ENCODE results near the gene EPS8.
"Not testable (repeated sequence)": the region's sequence is repeated elsewhere in the genome, so short reads cannot be mapped to it uniquely, and the experiment has no call there.

The EPS8 gene

DNA sequence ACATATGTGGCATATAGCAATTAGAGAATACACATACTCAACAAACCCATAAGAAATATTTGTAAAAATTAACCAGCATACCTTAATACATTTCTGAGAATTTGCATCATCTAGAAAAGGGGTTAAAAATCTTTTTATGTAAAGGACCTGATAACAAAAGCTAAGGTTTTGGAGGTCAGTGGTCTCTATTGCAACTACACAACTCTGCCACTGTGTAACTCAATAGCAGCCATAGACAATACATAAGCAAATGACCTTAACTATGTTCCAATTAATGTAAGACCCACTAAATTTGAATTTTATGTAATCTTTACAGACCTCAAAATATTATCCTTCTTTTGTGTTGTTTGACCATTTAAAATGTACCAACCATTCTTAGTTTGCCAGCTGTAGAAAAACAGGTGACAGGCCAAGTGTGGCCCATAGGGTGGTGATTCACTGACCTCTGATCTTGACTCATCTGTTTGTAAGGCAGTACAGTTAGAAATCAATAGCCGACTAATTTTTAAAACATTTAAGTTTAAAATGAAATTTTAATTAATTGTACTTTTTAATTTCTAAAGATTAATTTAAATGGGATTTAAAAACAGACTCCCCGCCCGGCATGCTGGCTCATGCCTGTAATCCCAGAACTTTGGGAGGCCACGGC, 7.4 kb upstream of the EPS8 start:
- no peak for DNase-seq

- DNase-seq, result no peak
Observed at GRCh38 chr12:15794836-15795235, 5.6 kb upstream of the EPS8 start.

- DNase-seq, result no peak
Observed at GRCh38 chr12:15794196-15794595, 5.0 kb upstream of the EPS8 start.

- peak; percentile 29 for DNase-seq
Observed at GRCh38 chr12:15788233-15789219, 662 bp downstream of the EPS8 start.

- no peak for DNase-seq
Observed at GRCh38 chr12:15787778-15788177, 1.4 kb downstream of the EPS8 start.

DNA sequence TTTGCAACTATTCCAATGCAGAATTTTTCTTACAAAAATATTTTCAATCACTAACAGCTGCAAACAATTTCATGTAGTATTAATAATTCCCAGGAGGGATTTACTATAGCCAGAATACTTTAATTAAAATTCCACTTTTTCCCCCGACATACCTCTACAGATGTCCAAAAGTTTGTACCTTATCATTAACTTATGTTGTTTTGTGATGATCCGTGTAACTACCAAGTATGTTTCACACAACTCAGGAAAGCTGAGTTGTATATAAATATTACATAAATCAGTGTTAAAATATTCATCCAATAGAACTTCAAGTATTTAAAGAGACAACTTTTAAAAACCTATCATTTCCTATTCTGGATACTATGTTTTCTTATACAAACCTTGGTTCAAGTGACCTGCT, 2.4 kb downstream of the EPS8 start:
- no peak for DNase-seq

DNA sequence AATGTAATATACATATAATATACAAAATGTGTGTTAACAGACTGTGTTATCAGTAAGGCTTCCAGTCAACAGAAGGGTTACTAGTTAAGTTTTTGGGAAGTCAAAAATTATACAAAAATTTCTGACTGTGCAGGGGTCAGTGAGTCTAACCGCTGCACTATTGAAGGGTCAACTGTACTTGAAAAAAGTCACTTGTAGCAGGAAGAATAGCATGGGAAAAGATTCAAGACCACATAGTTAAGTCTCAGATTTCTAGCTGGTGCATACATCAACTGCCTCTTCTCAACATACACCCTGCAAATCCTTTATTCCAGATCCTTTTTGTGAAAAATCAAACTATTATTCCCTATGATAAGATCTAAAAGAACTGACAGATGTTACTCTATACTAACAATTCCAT, 5.9 kb downstream of the EPS8 start:
- no peak for DNase-seq

DNA sequence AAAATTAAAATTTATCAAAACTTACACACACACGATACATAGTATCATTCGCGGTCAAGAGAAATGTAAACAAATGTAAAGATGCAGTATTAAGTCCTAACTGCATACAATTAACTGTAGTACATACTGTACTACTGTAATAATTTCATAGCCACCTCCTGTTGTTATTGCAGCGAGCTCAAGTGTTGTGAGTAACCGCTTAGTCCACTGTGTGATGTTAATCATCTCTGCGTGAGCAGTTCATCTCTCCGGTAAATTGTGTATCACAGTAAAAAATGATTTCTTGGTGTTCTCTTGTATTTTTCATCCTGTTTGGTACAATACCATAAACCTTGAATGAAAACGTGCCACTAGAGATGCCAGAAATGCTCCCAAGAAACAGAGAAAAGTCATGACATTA, 6.5 kb downstream of the EPS8 start:
- DNase-seq, result no peak

DNA sequence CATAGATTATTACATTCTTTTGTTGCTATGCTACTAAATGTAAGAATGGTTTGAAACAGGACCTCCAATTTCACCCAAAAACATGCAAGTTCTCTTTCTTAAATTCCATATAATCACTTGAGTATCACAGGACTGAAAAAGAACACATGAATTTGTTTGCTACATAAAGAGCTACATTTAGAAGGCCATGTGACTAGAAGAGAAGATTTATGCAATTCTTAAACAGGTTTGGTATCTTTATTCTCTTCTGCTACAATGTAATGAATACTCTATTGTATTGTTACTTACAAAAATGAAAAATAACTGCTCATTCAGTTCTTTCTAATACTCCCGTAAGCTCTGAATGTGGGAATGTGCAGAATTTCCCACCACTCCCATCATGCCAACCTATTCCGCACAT, 9.3 kb downstream of the EPS8 start:
- DNase-seq, result no peak

DNA sequence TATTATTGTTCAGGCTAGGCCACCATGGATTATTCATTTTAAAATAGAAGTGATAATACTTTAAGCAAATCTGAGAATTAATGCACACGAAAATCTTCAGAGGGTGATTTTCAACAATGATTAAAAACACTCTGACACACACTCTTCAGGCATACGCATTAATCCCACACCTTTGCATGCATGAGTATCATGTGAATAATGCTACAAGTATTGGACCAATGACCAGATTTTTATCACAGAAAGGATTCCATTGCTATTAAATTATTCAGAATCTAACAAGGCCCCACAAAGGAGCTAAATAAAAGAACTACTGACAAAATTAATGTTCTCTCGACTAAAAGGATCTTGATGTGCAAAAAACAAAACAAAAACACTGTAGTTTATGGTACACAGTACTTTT, 11.1 kb downstream of the EPS8 start:
- no peak for DNase-seq

DNA sequence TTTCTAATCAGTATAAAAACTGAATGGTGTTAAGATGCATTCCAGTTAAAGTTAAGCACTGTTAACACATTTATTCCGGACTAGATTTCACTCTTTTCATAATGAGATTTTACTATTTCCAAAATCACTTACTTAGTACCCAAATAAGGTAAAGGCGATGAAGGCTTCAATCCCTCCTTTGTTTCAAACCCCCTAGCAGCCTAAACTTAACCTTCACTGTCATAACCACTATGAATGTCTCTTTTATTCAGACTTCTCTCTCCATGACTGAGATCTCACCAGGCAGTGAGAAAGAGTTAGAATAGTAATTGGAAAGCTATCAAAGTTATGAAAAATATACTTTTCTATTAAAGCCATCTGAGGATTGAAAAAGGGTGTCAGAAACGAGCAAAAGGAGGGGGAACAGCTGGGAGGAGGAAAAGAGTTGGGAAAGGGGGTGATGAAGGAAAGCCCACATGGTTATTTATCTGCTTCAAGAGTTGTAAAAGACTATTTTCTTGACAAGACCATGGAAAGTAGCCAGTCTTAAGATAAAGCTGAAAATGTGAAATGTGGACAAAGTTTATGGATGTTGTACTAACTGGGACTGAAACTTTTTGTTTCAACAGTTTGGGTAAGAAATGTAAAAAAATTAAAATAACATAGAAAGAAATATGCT, 11.7 kb downstream of the EPS8 start:
- DNase-seq, result no peak

DNA sequence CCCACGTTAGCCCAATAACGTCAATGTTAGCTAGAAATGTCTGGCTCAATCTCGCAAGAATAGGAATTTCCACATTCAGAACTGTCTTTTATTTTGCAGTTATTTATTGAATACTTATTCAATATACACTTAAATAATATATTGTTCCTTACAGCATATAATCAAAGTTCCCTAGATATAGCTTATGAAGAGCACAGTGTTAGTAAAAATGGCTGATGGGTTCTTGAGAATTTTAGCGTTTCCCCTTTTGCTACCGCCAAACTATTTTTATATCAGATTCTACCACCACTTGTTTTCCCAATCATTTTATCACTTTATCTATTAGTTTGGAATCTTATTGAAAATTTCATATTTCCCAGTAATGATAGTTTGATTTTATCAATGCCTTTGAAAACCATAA, 12.7 kb downstream of the EPS8 start:
- DNase-seq, result no peak

- DNase-seq, result no peak
Observed at GRCh38 chr12:15774819-15775218, 14.4 kb downstream of the EPS8 start.

DNA sequence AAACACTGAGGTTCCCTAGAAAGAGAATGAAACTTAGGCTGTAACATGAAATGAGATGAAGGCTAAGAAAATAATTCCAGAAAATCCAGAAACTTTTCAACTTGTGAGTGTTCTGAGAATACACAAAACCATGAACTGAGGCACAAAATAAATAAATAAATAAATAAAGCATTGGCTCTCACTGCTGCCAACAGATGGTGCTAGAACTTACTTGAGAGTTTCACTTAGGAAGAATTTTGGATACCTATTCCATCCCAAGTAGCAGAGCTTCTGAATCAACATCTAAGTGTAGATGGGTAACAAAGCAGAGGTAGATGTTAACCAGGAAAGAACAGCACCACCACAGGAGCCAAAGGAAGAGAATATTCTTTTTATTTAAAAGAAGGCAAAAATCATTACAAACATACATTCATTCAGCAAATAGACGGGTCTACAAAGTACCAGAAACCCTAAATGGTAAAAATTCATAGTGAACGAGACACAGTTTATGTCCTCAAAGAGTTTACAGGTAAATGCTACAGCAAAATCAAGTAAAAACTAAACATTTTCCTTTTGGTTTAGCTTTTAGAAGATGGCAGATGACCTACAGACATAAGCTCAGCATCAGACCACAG, 16.7 kb downstream of the EPS8 start:
- peak; percentile 53 for DNase-seq

GRCh38 chr12:15770581-15770980, 18.6 kb downstream of the EPS8 start:
- DNase-seq, result no peak

- peak; percentile 11 for DNase-seq
Observed at GRCh38 chr12:15770021-15770420, 19.2 kb downstream of the EPS8 start.

- DNase-seq, result no peak
Observed at GRCh38 chr12:15769586-15769985, 19.6 kb downstream of the EPS8 start.

DNA sequence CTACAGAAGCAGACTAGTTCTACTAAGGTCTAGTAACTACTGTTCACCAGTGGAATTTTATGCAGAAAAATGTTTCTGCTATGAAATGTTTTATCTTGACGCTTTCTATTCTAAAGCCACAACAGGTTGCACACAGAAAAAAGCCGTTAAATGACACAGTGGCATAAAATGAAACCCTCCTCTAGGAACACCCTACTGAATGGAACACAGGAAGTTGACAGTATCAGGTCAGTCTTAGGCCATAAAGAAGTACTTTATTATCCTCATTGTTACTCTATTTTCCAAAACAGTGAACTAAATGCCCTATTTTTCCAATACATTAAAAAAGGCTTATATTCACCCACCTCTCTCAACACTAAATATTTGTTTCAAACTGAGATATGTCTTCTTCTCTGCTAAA, 21.9 kb downstream of the EPS8 start:
- no peak for DNase-seq

- no peak for DNase-seq
Observed at GRCh38 chr12:15763328-15763727, 25.9 kb downstream of the EPS8 start.

- DNase-seq, result not testable (repeated sequence)
Observed at GRCh38 chr12:15762162-15762561, 27.0 kb downstream of the EPS8 start.

- peak; percentile 13 for DNase-seq
Observed at GRCh38 chr12:15757553-15758255, 31.5 kb downstream of the EPS8 start.

DNA sequence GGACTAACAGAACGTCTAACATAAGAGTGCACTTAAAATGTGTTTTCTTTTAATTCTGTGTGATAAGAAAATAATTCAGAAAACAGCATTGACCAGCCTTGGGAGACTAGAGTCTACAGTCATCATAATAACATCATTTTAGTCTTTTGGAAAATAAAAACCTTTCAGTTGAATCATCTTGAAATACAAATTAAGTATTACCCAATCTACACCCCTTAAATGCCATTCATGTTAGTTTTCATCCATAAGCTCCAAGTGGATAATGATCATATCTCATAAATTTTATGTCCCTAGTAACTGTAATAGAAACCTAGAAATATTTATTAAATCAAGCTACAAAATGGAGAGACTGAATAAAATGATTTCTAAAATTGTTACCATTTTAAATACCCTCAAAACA, 32.4 kb downstream of the EPS8 start:
- DNase-seq, result no peak

GRCh38 chr12:15754233-15754632, 35.0 kb downstream of the EPS8 start:
- no peak for DNase-seq

All from hematopoietic multipotent progenitor cell treated with erythropoietin and hydrocortisone succinate and interleukin-3 and kit ligand, for 6 days (in vitro differentiated cells).